HEK293T (cell line): ENCODE results near the gene FAM210B.

ENCODE experiments used
- BHLHE40 ChIP-seq: fragments of 450-650 bp; IDR thresholded peaks from 2 replicates; pipeline ENCODE4 v1.6.1; 2016; ENCODE audit warnings: mild to moderate bottlenecking, moderate library complexity, borderline replicate concordance
- CTBP1 ChIP-seq: fragments of 450-650 bp; IDR thresholded peaks from 2 replicates; pipeline ENCODE4 v1.6.1; 2016; ENCODE audit warnings: borderline replicate concordance
- FOXK2 ChIP-seq: fragments of 450-650 bp; IDR thresholded peaks from 2 replicates; pipeline ENCODE4 v1.6.1; 2016; ENCODE audit warnings: mild to moderate bottlenecking
- FOXM1 ChIP-seq: fragments of 450-650 bp; IDR thresholded peaks from 2 replicates; pipeline ENCODE4 v1.6.1; 2017; ENCODE audit warnings: mild to moderate bottlenecking, borderline replicate concordance
- NFRKB ChIP-seq: fragments of 450-650 bp; IDR thresholded peaks from 2 replicates; pipeline ENCODE4 v1.6.1; 2016; ENCODE audit warnings: mild to moderate bottlenecking, moderate library complexity
- SP1 ChIP-seq: fragments of 450-650 bp; IDR thresholded peaks from 2 replicates; pipeline ENCODE4 v1.6.1; 2017

GRCh38 chr20:56389807-56390206 lies 31.0 kb downstream of the FAM210B start:
- TF ChIP-seq FOXM1, result no peak
- no peak for TF ChIP-seq BHLHE40
- TF ChIP-seq NFRKB, result no peak
- no peak for TF ChIP-seq FOXK2
- TF ChIP-seq SP1, result no peak
- no peak for TF ChIP-seq CTBP1
